Caki2 (cell line): ENCODE data around the gene CCDC174. TPM values are rescaled to one million over a fixed set of nuclear protein-coding genes. Genes with fewer than 3 reads are reported as not detected.
A peak's percentile ranks its signal among the peaks of the same experiment; 100 is the strongest.

Experiments used
- DNase-seq: peaks from one replicate; pipeline ENCODE4 v3.0.0-alpha.2; 2015; ENCODE audit warnings: low read depth
- in situ Hi-C: cut with HindIII; loops from 2 replicates; pipeline ENCODE4 v1.10.0; 2016; ENCODE audit warnings: low sequenced_read_pairs, low pct_unique_long_range_greater_than_20kb, mixed read lengths
- total RNA-seq: library from RNA; depleted of rRNA; stranded (reverse); fragments of >200 nt; shearing (Covaris generic); gene quantifications from 2 replicates; pipeline ENCODE4 v1.2.3, GENCODE V29; 2014; ENCODE audit warnings: low replicate concordance

CCDC174 gene
- total RNA-seq, 1 experiment from 2014 or later = 7.1 TPM

- in situ Hi-C loops = no loop called here
- no peak for DNase-seq
These were observed 29.2 kb upstream of the CCDC174 start for GRCh38 chr3:14622368-14622767.

GRCh38 chr3:14623569-14624051 lies 28.0 kb upstream of the CCDC174 start:
- no peak for DNase-seq
- in situ Hi-C loops = no loop called here

GRCh38 chr3:14624498-14624897 lies 27.1 kb upstream of the CCDC174 start:
- no peak for DNase-seq
- in situ Hi-C loops = no loop called here

- DNase-seq = no peak
- in situ Hi-C loops = no loop called here
These were observed 26.1 kb upstream of the CCDC174 start for GRCh38 chr3:14625443-14625842.

GRCh38 chr3:14627815-14628214 lies 23.7 kb upstream of the CCDC174 start:
- in situ Hi-C loops = no loop called here
- no peak for DNase-seq

- DNase-seq = no peak
- in situ Hi-C loops = no loop called here
These were observed 23.2 kb upstream of the CCDC174 start for GRCh38 chr3:14628406-14628805.

- in situ Hi-C loops = no loop called here
- DNase-seq = no peak
These were observed 21.0 kb upstream of the CCDC174 start for GRCh38 chr3:14630404-14631100.

- in situ Hi-C loops = no loop called here
- DNase-seq = no peak
These were observed 20.5 kb upstream of the CCDC174 start for GRCh38 chr3:14631101-14631497.

- in situ Hi-C loops = no loop called here
These were observed 19.7 kb upstream of the CCDC174 start for GRCh38 chr3:14631687-14632441.

GRCh38 chr3:14632442-14632930 lies 19.1 kb upstream of the CCDC174 start:
- in situ Hi-C loops = no loop called here
- DNase-seq = no peak

More at GRCh38 chr3:14631687-14632441, 19.7 kb upstream of the CCDC174 start:
- DNase-seq = no peak

- DNase-seq = no peak
- in situ Hi-C loops = no loop called here
These were observed 18.1 kb upstream of the CCDC174 start for GRCh38 chr3:14633417-14633816.

GRCh38 chr3:14633819-14634424 lies 17.6 kb upstream of the CCDC174 start:
- no peak for DNase-seq

GRCh38 chr3:14634763-14635400 lies 16.7 kb upstream of the CCDC174 start:
- in situ Hi-C loops = no loop called here
- DNase-seq = no peak

More at GRCh38 chr3:14633819-14634424, 17.6 kb upstream of the CCDC174 start:
- in situ Hi-C loops = no loop called here

GRCh38 chr3:14636496-14637087 lies 15.0 kb upstream of the CCDC174 start:
- DNase-seq = no peak
- in situ Hi-C loops = no loop called here

GRCh38 chr3:14640157-14640562 lies 11.4 kb upstream of the CCDC174 start:
- peak; percentile 22 for DNase-seq
- in situ Hi-C loops = no loop called here

GRCh38 chr3:14640734-14641133 lies 10.8 kb upstream of the CCDC174 start:
- in situ Hi-C loops = no loop called here
- peak; percentile 15 for DNase-seq

- in situ Hi-C loops = no loop called here
- DNase-seq = peak; percentile 8
These were observed 10.2 kb upstream of the CCDC174 start for GRCh38 chr3:14641346-14641745.

GRCh38 chr3:14645453-14645852 lies 6.1 kb upstream of the CCDC174 start:
- in situ Hi-C loops = no loop called here
- no peak for DNase-seq
